Measurements from ENCODE around the gene DHFR2.
"Not testable (repeated sequence)": the region's sequence is repeated elsewhere in the genome, so short reads cannot be mapped to it uniquely, and the experiment has no call there.

DHFR2 gene

DNA sequence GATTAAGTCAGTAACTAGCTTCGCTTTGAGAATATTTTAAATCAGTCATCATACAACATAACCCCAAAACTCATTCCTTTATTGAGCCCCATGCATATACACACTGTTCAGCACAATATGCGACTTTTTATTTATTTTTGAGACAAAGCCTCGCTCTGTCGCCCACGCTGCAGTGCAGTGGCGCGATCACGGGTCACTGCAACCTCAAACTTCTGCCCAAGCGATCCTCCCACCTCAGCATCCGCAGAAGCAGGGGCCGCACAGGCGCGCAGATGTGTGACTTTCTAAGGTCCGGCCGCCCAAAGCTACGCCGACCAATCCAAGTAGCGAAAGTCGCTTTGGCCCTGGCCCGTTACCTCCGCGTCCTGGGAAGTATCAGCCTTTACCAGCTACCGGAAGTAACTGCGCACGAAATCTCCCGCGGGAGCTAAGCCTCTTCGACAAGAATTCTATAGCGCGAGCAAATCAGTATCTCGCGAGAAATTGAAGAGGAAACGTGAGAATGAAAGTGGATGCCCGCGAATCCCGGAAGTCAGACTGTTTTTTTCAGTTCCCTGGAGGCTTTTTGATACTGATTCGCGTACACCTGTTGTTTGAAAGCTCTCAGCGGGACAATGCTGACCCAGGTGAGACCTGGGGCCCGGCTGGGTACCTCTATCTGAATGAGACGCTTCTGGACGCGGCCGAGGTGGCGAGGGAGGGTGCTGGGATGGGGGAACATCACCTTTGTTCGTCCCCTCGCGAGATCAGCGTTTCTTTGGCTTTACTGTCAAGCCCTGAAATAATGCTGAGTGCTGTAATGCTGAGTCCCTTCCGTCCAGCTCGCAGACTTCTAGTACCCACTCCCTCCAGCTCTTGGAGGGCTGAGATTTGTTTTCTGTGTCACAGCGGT is at the start of gene DHFR2, which contains the start of gene NSUN3:
TSS of gene DHFR2 (minus strand) at position 404 of the 892 bp plus-strand sequence. CDS start 1,405 bp downstream, outside the sequence.
TSS of gene NSUN3 (plus strand) at position 549 of the 892 bp plus-strand sequence. CDS start at position 615, 66 bp downstream.
- peak; percentile 91 for DNase-seq (ENCODE audit: low spot score)

DNA sequence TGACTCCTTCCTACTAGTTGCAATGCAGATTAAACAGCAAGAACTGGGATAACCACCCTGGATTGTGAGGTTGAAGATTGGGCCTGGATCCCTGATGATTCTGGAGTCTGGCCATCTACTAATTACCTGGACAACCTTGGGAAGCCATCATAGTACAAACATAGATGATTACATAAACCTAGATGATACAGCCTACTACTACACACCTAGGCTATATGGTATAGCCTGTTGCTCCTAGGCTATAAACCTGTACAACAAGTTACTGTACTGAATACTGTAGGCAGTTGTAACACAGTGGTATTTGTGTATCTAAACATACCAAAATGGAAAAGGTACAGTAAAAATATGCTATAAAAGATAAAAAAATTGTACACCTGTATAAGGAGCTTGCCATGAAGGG is 48.1 kb upstream of the DHFR2 start:
- DNase-seq (ENCODE audit: low spot score) = no peak

DNA sequence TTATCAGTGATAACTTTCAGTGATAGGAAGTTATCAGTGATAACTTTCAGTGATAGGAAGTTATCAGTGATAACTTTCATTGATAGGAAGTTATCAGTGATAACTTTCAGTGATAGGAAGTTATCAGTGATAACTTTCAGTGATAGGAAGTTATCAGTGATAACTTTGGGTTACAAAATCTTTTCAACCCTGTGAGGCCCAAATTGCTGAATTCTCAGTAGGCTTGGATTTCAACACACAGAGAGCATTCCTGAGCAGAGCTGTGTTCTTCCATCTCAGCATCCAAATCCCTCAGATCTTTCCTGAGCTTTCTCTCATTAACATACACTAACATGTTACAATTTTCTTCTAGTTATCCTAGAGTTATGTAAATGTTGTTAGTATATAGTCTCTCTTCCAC is 47.5 kb upstream of the DHFR2 start:
- not testable (repeated sequence) for DNase-seq (ENCODE audit: low spot score)

DNA sequence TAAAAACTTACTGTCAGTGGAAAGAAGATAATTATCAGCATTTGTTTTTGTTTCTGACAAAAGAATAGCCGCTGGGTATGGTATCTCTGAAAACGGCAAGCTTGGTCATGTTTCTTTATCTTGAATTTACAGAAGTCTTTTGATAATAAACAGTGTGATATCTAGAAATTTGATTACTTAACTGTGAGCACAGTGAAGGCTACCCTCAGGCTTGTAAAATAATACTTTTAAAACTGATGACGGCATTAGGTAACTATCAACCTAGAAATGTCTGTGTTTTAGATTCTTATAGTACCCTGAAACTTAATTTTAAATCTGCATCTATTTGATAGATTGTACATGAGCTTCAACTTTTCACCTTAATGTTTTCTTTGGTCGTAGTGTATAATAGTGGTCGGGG is 43.6 kb upstream of the DHFR2 start:
- no peak for DNase-seq (ENCODE audit: low spot score)

DNA sequence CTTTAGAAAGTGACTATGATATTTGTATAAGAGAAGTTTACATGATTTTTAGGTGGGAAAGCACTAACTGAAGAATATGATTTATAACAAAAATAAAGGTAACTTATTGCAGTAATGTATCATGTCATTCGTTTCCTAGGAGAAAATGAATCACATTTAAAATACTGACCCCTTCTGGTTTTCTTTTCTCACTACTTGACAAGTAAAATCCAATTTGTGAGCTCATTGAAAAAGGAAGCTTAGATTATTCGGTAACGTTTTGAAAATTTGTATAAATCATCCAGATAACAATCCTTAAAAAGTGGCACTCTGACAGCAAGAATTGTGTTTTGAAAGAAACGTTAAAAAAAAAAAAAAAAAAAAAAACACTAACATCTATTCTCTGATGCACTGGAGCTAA is 39.1 kb upstream of the DHFR2 start:
- no peak for DNase-seq (ENCODE audit: low spot score)

DNA sequence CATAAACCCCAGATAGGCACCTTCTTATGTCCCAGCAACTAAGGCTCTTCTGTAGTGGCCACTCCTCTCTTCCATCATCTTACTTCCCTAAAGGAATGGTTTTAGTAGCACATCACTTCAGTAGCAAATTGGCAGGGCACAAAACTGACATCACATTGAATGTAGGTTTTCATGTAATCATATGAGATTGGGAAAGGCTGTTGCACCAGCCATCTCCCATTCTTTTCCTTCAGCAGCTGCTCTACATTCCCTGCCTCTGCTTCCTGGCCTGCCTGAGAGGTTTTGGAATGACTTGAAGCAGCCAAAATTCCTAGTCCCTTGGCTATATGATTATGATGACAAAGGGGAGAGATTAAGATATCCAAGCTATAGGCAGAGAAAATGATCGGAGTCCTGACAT is 36.6 kb upstream of the DHFR2 start:
- no peak for DNase-seq (ENCODE audit: low spot score)

DNA sequence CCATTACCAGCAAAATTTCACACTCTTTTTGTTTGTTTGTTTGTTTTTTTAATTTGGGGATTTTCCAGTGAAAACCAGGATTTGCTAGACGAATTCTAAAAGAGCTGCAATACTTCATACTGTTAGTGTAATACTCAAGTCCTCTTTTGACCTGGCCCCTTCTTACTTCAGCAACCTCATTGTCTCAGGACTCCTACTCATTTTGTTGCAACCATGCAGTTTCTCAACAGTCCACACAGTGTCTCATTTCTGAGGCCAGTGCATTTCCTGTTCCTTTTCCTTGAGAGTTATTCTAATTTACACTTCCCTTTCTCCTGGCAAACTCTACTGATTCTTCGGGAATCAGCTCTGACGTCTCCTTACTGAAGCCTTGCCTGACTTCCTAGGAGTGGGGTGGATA is 35.7 kb upstream of the DHFR2 start:
- DNase-seq (ENCODE audit: low spot score) = no peak

DNA sequence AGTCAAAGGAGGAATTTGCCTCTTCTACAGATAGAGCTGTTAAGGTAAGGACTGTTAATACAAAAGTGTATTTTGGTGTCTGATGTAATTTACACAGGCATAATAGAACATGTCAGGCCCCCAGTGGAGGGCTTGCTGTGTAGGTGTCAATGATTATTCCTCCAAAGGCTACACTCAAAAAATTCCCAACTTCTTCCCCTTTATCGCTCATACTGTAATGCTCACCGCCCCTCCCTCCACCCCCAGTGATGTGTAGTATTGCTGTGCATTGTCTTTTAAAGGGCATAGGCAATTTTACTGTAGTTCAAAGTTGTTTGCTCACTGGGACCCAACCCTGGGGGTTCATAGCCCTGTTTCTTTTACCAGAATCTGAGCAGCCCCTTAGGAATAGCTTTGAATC is 32.4 kb upstream of the DHFR2 start:
- no peak for DNase-seq (ENCODE audit: low spot score)

DNA sequence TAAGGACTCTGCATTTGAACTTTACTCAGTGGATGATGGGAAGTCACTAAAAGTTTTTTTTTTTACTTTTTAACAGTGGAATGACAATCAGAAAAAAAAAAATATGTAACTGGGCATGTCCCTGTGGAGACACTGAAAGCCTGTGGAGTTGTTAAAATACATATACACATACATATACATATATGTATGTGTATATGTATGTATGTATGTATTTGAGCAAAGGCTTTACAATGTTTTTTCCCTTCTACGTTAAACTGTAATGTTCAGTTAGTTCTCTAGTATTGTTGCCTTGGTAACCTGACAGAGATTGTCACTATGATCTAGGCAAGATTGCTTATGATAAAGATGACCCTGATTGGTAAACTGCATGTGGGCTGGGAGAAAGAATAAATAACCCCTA is 30.4 kb upstream of the DHFR2 start:
- no peak for DNase-seq (ENCODE audit: low spot score)

DNA sequence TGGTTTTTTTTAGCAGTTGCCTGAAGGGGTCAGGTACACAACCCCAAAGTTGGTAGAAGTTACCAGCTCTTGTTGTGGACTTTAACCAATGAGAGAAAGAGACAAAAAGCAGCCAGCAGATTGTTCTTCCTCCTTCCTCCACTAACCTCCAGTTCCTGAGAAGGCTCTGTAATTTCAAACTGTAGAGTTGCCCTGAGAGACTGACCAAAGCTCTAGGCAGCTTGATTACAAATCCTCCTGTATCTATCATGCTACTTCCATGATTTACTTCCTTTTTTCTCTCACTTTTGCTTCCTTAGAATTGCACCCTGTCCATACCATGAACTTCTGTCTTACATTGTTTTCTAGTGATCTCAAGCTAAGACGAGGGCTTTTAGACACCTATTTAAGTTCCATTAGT is 29.4 kb upstream of the DHFR2 start:
- no peak for DNase-seq (ENCODE audit: low spot score)

DNA sequence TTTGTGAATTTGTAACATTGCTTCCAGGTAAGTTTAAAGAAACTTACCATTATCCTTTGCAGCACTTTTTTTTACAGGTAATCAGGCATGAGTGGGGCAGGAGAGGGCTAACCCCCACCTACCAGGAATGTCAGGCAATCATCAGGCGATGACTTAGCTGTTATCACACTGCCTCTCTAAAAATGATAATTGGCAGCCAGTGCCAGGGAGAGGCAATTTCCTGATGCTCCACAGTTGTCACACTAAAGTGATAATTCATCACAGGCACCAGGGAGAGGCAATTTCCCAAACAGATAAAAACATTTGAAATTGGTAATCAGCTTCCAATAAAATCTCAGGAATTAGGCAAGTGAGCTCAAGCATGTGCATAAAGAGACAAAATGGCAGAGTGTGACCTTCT is 26.4 kb upstream of the DHFR2 start:
- no peak for DNase-seq (ENCODE audit: low spot score)

DNA sequence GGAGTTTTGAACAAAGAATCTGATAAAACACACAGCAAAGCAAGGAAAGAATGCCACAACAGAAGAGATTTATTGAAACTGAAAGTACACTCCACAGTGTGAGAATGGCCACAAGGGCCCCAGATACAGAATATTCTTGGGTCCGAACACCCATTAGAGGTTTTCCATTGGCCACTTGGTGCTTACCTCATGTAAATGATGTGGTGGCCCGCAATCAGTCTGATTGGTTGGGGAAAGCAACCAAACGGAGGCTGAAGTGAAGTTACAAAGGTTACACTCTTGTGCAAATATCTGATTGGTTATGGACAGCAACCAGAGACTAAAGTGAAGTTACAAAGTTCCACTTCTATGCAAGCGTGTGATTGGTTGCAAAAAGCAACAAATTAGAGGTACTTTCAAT is 20.5 kb upstream of the DHFR2 start:
- DNase-seq (ENCODE audit: low spot score) = no peak

DNA sequence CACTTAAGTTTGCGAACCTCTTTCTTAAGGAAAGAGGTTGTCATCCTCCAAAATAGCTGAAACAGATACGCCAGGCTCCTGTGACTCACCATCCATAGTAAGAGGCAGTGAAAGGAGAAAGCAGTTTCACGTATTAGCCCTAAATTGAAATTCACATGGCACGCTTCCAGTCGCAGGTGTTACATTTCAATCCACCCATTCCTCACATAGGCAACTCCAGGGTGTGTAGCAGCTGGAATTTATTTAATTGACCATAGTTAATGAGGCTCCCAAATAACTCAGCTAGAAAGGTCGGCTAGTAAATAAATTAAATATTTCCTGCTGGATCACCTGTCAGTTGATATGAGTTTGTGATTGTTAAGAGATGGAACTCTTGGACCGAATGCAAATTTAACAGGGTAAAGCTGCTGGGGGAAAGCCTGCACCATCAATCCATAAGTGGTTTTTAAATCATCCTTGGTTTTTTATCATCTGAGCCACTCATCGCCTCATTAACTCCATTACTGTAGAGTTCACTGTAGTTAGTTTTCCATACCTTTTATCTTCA is 19.7 kb upstream of the DHFR2 start:
- no peak for DNase-seq (ENCODE audit: low spot score)

DNA sequence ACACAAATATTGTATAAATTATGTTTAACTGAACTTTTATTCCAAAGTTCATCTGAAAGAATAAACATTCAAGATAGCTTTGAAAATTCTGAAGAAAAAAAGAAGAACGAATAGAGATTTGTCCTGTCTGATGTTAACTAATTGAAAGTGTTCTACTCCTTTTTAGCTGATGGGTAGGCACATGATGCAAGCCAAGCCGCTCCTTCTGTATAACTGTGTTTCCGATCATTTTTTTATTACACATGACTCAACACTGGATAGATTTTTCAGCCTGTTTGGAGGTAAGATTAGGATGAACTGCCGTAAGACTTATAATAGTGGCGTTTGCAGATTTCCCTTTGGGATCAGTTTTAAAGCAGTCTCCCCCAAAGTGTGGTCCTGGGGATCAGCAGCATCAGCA is 19.2 kb upstream of the DHFR2 start:
- no peak for DNase-seq (ENCODE audit: low spot score)

DNA sequence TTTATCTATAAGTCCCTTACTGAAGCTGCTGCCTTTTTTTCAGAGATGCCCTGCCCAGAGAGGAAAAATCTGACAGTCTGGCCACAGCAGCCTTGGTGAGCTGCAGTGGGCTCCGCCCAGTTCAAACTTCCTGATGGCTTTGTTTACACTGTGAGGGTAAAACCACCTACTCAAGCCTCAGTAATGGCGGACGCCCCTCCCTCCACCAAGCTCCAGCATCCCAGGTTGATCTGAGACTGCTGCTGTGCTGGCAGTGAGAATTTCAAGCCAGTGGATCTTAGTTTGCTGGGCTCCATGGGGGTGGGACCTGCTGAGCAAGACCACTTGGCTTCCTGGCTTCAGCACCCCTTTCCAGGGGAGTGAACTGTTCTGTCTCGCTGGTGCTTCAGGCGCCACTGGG is 17.8 kb upstream of the DHFR2 start:
- DNase-seq (ENCODE audit: low spot score) = not testable (repeated sequence)

DNA sequence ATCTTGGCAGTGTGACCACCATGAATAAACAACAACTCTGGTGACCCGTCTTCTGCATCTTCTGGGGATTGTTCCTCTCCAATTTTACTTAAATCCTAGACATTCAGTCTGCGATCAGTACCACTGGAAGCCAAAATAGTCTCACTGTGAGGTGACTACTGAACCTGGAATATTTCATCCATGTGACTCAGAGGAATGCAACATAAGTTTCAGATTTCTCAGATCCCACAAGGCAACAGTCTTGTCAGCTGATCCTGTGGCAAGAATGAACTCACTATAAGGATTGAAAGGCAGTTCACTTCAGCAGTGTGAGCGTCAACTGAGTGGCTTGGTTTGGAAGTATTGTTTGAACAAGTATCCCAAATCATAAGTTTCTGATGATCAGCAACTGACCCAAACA is 13.3 kb upstream of the DHFR2 start:
- no peak for DNase-seq (ENCODE audit: low spot score)

DNA sequence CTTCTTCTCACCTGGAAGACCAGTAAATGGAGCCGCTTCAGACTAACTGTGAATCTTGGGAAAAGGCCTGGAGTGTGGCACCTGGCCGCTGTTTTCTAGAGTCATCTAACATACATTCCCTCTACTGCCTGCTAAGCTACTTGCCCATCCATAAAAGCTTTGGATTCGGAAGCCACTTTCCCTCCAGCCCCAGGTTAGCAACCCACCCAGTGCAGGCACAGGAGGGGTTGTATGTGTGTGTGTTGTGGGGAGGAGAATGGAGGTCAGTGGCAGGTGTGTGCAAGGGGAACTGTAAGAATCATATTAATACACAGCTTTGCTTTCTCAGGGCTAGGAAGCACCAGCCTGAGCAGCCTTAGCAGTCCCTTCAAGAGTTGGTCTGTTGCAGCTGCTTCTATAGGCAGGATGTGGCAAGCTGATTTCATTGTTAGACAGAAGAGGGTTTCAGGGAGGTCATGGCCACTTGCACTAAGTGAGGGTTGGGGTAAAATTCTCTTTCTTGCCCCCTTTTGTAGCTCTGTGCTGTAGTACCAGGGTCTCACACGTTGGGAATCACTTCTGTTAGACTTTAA is 9.1 kb upstream of the DHFR2 start:
- DNase-seq (ENCODE audit: low spot score) = no peak

DNA sequence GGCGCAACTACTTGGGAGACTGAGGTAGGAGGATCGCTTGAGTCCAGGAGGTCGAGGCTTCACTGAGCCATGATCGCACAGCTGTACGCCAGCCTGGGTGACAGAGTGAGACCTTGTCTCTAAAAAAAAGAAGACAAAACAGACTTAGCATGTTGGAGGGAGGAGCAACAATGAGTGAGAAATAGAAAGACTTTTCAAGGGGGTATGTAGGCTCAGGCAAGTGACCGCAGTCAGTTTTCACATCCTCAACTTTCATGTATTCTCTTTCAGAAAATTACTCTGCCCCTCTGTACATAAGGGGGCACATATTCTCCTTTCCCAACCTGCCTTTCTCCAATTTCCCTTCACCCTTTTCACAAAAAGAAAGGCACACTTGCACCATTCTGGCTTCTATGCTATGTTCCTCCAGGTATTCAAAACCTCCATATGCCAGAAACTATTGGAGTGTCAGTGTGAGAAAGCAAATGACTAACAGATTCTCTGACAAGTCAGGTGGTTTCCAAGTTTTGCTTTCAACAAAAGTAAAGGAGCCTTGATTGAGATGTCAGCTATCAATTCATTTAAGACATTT is 7.7 kb upstream of the DHFR2 start:
- no peak for DNase-seq (ENCODE audit: low spot score)

DNA sequence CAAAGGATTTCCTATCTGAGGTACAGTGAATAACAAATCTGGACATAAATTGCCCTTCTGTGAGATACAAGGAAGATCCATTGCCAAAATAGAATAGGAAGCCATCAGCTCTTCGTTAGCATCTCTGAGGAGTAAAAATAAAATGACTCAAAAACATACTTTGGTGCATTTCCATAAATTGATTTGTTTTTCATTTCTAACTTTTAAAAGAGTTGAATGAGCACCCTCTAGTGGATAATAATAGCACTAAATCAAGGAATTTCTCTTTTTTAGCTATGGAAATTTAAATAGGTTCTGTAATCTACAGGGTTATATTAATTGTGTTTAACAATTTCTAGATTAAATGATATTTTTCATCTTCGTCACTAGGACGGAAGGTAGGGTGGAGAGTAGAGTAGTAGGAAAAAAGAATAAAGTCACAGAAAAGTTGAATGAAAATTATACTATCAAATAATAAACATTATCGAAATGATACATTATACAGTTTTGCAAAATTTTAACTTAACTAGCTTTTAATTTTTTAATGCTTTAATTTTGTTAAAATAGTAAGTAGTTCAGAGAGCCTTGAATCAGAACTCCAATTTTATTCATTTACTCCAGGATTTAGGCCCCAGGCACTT is 6.6 kb upstream of the DHFR2 start:
- no peak for DNase-seq (ENCODE audit: low spot score)

DNA sequence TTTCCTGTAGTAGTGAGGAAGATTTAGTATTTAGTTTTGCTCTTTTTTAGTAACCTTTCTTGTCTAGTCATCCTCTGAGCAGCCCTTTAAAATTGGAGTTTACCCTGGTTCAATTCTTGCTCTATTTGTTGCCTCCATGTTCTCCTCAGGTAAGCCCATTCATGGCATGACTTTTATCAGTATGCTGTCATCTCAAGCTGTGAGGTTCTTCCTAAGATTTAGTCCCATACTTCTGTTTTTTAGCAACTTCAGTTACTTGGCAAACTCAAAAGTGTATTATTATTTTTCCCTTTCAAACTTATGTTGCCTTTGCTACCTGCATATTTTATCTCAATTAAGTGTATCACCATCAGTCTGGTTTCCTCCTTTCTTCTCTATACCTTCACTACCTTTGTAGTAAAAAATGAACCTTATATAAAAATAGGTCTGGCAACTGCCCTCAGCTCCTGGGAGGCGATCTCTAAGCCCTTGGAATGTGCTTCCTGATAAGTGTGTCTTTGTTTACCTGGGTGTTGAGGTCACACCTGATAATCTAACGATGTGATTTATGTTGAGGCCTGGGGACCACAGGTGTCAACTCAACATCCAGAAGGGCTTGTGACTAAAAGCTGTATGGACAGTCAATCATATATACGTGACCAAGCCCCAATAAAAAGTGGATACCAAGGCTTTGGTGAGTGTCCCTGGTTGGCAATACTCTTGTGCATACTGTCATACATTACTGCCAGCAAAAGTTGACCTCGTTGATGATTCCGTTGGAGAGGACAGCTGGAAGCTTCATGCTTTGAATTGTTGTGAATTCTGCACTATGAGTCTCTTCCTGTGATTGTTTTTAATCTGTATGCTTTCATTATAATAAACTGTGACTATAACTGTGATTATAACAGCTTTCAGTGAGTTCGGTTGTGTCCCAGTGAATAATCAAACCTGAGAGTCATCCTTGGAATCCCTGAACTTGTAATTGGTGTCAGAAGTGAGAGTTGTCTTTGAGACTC is 4.1 kb upstream of the DHFR2 start:
- DNase-seq (ENCODE audit: low spot score) = no peak

DNA sequence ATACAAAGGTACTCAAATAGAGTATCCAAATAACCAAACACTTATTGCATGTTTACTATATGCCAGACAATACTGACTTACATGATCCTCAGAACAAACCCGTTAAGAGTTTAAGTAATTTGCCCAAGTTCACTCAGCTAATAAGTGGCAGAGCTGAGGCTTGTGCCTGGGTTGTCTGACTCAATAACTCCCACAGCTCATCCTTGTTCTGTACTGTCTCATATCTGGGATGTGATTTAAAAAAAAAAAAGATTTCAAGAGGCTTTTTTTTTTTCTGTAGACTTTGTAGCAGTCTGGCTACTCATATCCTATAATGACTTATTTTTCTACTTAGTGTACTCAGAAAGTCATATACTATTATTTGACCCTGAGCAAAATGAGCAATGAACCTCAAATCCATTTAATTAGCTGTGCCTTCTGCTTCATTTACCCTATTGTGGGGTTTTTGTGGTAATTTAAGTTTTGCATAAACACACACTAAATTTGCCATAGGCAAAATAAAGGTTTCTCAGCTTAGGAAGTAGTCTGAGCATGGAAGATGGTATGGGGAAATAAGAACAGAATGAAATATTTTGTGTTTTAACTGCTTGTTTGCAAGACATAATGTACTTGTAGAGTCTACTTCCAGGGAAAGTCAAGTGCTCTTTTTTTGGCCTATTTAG is 3.2 kb upstream of the DHFR2 start:
- DNase-seq (ENCODE audit: low spot score) = no peak

Data from ecto neural progenitor cell (in vitro differentiated cells).